HG03196 (cell line): ENCODE measurements around the gene TLDC2.
"Not testable (repeated sequence)": the region's sequence is repeated elsewhere in the genome, so short reads cannot be mapped to it uniquely, and the experiment has no call there.

Experiments
- ATAC-seq: cut with Tn5 transposase; IDR thresholded peaks from one replicate; pipeline ENCODE4 v1.9.1; 2021; ENCODE audit not compliant: unreplicated experiment

Gene TLDC2

GRCh38 chr20:36866681-36867495, 9.1 kb upstream of the TLDC2 start:
- no peak for ATAC-seq

GRCh38 chr20:36871640-36872570, 4.0 kb upstream of the TLDC2 start:
- no peak for ATAC-seq

GRCh38 chr20:36872852-36873251, 3.1 kb upstream of the TLDC2 start:
- ATAC-seq: no peak

GRCh38 chr20:36873498-36874189, 2.3 kb upstream of the TLDC2 start:
- no peak for ATAC-seq

GRCh38 chr20:36875093-36875492, 845 bp upstream of the TLDC2 start:
- not testable (repeated sequence) for ATAC-seq

- ATAC-seq: no peak
These were observed 515 bp downstream of the TLDC2 start for GRCh38 chr20:36876473-36876833.

- no peak for ATAC-seq
These were observed 3.0 kb downstream of the TLDC2 start for GRCh38 chr20:36878941-36879340.

GRCh38 chr20:36880741-36881250, 4.9 kb downstream of the TLDC2 start:
- ATAC-seq: no peak

GRCh38 chr20:36881331-36881730, 5.4 kb downstream of the TLDC2 start:
- ATAC-seq: no peak

GRCh38 chr20:36881888-36882287, 6.0 kb downstream of the TLDC2 start:
- no peak for ATAC-seq

- no peak for ATAC-seq
These were observed 8.1 kb downstream of the TLDC2 start for GRCh38 chr20:36883977-36884535.

- no peak for ATAC-seq
These were observed 9.4 kb downstream of the TLDC2 start for GRCh38 chr20:36885356-36885755.

- no peak for ATAC-seq
These were observed 11.2 kb downstream of the TLDC2 start for GRCh38 chr20:36886859-36887751.

- ATAC-seq: no peak
These were observed 11.8 kb downstream of the TLDC2 start for GRCh38 chr20:36887752-36888090.

- ATAC-seq: no peak
These were observed 13.1 kb downstream of the TLDC2 start for GRCh38 chr20:36888880-36889516.

- no peak for ATAC-seq
These were observed 14.6 kb downstream of the TLDC2 start for GRCh38 chr20:36890586-36890985.

GRCh38 chr20:36891211-36891610, 15.3 kb downstream of the TLDC2 start:
- no peak for ATAC-seq

- ATAC-seq: no peak
These were observed 17.9 kb downstream of the TLDC2 start for GRCh38 chr20:36893801-36894200.

GRCh38 chr20:36895036-36895435, 19.1 kb downstream of the TLDC2 start:
- ATAC-seq: no peak

- ATAC-seq: no peak
These were observed 28.8 kb downstream of the TLDC2 start for GRCh38 chr20:36904690-36905089.
